Activated naive CD8-positive, alpha-beta T cell treated with anti-CD3 and anti-CD28 coated beads for 36 hours (primary cell): Measurements from ENCODE around the gene QSOX2. TPM values are rescaled to one million over a fixed set of nuclear protein-coding genes. Genes with fewer than 3 reads are reported as not detected.

Experiments
- DNase-seq: peaks from one replicate; pipeline ENCODE4 v3.0.0; 2021
- H3K27ac Mint-ChIP-seq: one replicate; pipeline ENCODE4 v1.8.0; 2022; ENCODE audit warnings: mild to moderate bottlenecking, moderate library complexity, mixed read lengths
- H3K27me3 Mint-ChIP-seq: one replicate; pipeline ENCODE4 v1.8.0; 2022; ENCODE audit warnings: mild to moderate bottlenecking, mixed read lengths
- H3K36me3 Mint-ChIP-seq: one replicate; pipeline ENCODE4 v1.8.0; 2021; ENCODE audit warnings: mild to moderate bottlenecking, mixed read lengths
- H3K4me1 Mint-ChIP-seq: one replicate; pipeline ENCODE4 v1.8.0; 2021; ENCODE audit warnings: mixed read lengths
- H3K4me3 Mint-ChIP-seq: one replicate; pipeline ENCODE4 v1.8.0; 2022; ENCODE audit warnings: mild to moderate bottlenecking, moderate library complexity, mixed read lengths
- H3K9me3 Mint-ChIP-seq: one replicate; pipeline ENCODE4 v1.8.0; 2022; ENCODE audit warnings: mixed read lengths
- total RNA-seq, 2 experiments: library from RNA; stranded (reverse); gene quantifications; one replicate each; pipeline ENCODE4 v1.2.3, GENCODE V29; 2021

The QSOX2 gene, protein sequence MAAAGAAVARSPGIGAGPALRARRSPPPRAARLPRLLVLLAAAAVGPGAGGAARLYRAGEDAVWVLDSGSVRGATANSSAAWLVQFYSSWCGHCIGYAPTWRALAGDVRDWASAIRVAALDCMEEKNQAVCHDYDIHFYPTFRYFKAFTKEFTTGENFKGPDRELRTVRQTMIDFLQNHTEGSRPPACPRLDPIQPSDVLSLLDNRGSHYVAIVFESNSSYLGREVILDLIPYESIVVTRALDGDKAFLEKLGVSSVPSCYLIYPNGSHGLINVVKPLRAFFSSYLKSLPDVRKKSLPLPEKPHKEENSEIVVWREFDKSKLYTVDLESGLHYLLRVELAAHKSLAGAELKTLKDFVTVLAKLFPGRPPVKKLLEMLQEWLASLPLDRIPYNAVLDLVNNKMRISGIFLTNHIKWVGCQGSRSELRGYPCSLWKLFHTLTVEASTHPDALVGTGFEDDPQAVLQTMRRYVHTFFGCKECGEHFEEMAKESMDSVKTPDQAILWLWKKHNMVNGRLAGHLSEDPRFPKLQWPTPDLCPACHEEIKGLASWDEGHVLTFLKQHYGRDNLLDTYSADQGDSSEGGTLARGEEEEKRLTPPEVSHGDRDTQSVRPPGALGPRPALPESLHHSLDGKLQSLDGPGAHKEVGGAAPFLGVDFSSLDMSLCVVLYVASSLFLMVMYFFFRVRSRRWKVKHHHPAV
- 10 to 100 TPM; 17.0 to 18.3 TPM for total RNA-seq

- Mint-ChIP-seq H3K4me3 (peak within 1 kb of the TSS; percentile 98), H3K27me3 (no peaks in the 10 kb centered on the region), H3K36me3 (peaks cover 3% of the 10 kb centered on the region)
Observed at GRCh38 chr9:136245219-136246150, at the start of gene QSOX2. Gene QSOX2 (minus strand): TSS chr9:136245812. CDS start chr9:136245803, 9 bp downstream.

DNA sequence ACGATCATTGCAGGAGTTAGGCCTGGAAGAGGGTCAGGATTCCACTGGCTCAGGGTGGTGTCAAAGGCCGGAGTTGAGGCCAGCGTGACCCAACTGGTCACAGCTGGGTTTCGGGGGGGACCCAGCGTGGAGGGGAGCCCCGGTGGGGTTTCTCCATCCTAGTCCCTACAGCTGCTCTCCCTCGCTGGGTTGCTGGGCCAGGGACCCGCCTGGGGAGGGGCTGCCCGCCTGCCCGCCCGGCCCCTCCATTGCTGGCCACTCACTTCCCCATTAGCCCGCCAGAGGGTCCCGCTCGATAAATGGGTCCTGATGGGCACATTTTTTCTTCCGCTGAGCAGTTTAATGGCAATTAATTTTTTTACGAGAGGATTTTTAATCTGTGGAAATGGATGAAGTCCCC is 49.4 kb upstream of the QSOX2 start:
- DNase-seq = no peak

More at GRCh38 chr9:136245219-136246150, at the start of gene QSOX2:
- Mint-ChIP-seq H3K4me1 (peaks cover 42% of the 10 kb centered on the region), H3K27ac (peak within 1 kb of the TSS; percentile 98), H3K9me3 (no peaks in the 10 kb centered on the region)
- DNase-seq = peak; percentile 87

DNA sequence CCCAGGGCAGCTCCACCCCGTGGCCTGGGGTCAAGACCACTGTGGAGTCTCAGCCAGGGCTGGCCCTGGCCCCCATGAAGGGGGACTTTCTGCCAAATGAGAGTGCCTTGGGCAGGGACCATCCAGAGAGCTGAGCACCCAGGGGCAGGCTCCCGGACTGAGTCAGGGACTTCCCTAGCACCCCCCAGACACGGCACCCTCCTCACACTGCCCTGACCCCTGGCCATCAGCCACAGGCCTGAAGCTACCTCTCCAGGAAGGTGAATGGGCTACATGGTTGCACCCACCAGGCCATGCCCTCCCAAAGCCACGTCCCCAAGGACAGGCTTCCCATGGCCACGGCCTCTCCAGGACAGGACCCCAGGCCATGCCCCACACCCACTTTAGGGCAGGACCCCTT is 48.8 kb upstream of the QSOX2 start:
- Mint-ChIP-seq H3K4me1 (no peaks in the 10 kb centered on the region), H3K4me3 (no peak overlapping the region), H3K27ac (no peak overlapping the region), H3K9me3 (no peaks in the 10 kb centered on the region), H3K36me3 (no peaks in the 10 kb centered on the region), H3K27me3 (no peaks in the 10 kb centered on the region)
- no peak for DNase-seq

More for the DNA sequence above, 49.4 kb upstream of the QSOX2 start:
- H3K4me1 Mint-ChIP-seq = no peaks in the 10 kb centered on the region
- H3K27me3 Mint-ChIP-seq = no peaks in the 10 kb centered on the region
- H3K4me3 Mint-ChIP-seq = no peak overlapping the region
- H3K27ac Mint-ChIP-seq = no peak overlapping the region
- no peaks in the 10 kb centered on the region for H3K9me3 Mint-ChIP-seq
- no peaks in the 10 kb centered on the region for H3K36me3 Mint-ChIP-seq

- Mint-ChIP-seq H3K36me3 (no peaks in the 10 kb centered on the region), H3K27ac (no peak overlapping the region), H3K4me3 (no peak overlapping the region), H3K27me3 (no peaks in the 10 kb centered on the region), H3K4me1 (no peaks in the 10 kb centered on the region), H3K9me3 (no peaks in the 10 kb centered on the region)
- no peak for DNase-seq
Observed at GRCh38 chr9:136293476-136294077, 48.0 kb upstream of the QSOX2 start.

GRCh38 chr9:136292591-136293448 is 47.2 kb upstream of the QSOX2 start:
- DNase-seq = no peak
- Mint-ChIP-seq H3K9me3 (no peaks in the 10 kb centered on the region), H3K4me3 (no peak overlapping the region), H3K36me3 (no peaks in the 10 kb centered on the region), H3K27me3 (no peaks in the 10 kb centered on the region), H3K4me1 (no peaks in the 10 kb centered on the region), H3K27ac (no peak overlapping the region)

DNA sequence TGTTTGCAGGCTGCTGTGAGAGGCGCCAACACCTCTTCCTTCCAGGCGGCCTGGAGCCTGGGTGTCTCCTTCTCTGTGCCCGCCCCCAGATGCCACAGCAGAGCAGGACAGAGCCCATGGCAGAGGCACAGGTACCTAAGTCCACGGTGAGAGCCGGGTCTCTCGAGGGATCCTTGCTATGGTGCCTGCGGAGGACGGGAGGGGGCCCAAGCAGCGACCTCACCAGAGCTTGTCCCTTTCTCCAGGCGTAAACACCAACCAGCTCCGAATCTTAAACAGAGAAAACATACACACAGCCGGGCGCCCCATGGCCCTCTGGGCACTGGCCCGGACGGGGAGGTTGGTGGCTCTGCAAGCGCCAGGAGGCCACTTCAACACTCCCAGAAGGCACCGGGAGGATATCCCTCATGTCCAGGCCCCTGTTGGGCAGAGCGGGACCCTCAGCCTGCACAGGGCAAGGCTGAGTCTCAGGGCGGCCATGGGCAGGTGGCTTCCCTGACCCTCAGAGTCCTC is 46.5 kb upstream of the QSOX2 start:
- no peak for DNase-seq
- Mint-ChIP-seq H3K4me1 (no peaks in the 10 kb centered on the region), H3K4me3 (no peak overlapping the region), H3K9me3 (no peaks in the 10 kb centered on the region), H3K27ac (no peak overlapping the region), H3K27me3 (no peaks in the 10 kb centered on the region), H3K36me3 (no peaks in the 10 kb centered on the region)

DNA sequence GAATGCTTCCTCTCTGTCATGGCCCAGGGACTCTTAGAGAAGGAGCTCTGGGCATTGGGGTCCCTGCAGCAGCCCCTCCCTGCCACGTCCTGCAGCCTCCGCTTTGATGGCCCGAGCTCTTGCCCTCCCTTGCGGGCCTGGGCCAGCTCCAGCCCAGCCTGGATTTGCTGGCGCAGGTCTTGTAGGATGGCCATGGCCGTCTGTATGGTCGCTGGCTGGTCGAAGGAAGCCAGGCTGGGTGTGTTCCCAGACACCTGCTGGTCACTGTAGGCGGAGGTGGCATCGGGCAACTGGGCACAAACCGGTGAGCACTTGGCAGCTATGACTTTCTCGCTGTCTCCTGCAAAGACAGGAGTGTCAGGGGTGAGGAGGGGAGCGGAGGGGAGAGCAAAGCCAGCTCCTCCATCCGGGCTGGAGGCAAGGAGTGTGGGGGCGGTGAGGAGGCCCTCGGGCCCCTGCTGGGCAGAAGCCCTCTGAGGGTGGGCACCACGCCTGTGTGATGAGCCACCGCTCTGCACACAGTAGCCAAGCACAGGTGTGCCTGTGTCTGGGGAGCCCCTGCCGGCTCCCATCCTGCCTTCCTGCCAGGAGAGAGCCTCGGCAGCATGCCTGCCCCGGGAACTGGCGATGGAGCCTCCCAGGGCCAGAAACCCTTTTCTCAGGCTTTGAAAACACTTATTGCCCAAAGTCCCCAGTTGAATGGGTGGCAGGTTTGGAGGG is 45.9 kb upstream of the QSOX2 start:
- Mint-ChIP-seq H3K4me3 (no peak overlapping the region), H3K4me1 (no peaks in the 10 kb centered on the region)

DNA sequence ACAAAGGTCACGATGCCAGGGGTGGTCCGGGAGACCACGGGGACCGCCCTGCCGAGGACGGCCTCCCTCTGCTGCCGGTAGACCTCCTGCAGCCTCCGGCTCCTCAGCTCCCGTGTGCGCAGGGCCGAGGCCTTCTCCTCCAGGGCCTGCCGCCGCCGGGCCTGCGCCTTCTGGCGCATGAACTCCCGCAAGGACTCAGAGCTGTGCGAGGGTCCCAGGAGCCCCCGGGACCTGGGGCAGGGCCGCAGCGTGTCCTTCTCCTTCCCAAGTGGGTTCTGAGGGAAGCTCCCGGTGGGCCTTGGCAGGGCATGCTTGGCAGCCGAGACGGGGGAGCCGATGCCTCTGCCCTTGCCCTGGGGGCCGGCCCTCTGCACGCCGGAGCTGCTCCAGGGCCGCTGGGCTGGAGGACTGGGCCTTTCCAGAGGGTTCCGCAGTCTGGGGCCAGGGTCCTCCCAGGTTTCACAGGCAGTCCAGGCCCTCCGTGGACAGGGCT is 44.9 kb upstream of the QSOX2 start:
- no peaks in the 10 kb centered on the region for H3K27me3 Mint-ChIP-seq
- H3K27ac Mint-ChIP-seq = no peak overlapping the region
- no peaks in the 10 kb centered on the region for H3K36me3 Mint-ChIP-seq
- no peaks in the 10 kb centered on the region for H3K9me3 Mint-ChIP-seq
- no peak overlapping the region for H3K4me3 Mint-ChIP-seq
- no peak for DNase-seq
- no peaks in the 10 kb centered on the region for H3K4me1 Mint-ChIP-seq

More for the DNA sequence above, 45.9 kb upstream of the QSOX2 start:
- no peak for DNase-seq
- Mint-ChIP-seq H3K27me3 (no peaks in the 10 kb centered on the region), H3K27ac (no peak overlapping the region), H3K9me3 (no peaks in the 10 kb centered on the region), H3K36me3 (no peaks in the 10 kb centered on the region)

- no peak overlapping the region for H3K4me3 Mint-ChIP-seq
- H3K27ac Mint-ChIP-seq = no peak overlapping the region
- no peaks in the 10 kb centered on the region for H3K36me3 Mint-ChIP-seq
- no peak for DNase-seq
- H3K27me3 Mint-ChIP-seq = no peaks in the 10 kb centered on the region
- H3K9me3 Mint-ChIP-seq = no peaks in the 10 kb centered on the region
- H3K4me1 Mint-ChIP-seq = no peaks in the 10 kb centered on the region
Observed at GRCh38 chr9:136289651-136290507, 44.3 kb upstream of the QSOX2 start.

DNA sequence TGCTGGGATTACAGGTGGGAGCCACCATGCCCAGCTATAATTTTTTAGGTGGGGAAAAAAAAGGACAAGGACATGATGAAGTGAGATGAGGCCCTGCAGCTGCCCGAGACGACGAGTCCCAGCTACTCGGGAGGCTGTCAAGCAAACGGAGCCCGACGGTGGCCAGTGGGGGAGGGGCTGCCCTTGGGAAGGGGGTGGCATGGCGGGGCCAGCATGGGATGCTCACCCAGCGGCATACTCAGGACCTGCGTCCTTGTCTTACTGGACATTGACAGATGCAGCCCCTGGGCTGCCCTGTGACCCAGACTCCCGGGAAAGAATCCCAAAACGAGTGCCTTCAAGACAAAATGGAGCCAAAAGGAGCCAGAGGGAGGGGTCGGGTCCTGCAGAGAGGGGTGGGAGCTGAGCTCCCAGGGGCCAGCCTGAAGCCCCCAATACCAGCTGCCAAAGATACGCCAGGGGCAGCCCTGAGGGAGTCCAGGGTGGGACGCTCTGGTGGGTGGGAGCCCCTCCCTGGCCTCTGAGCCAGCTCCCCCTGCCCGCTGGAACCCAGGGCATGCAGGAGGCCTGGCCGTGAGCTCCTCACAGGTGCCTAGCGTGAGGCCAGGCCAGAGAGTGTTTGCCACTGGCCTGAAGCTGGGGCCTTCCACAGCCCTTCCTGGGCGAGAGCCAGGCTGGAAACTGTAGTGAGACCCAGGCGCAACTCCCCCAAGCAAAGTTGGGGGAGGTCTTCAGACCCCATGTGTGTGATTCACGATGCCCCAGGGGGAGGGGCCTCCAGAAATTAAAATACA is 42.5 kb upstream of the QSOX2 start:
- Mint-ChIP-seq H3K27me3 (peaks cover 6% of the 10 kb centered on the region), H3K4me3 (no peak overlapping the region), H3K36me3 (no peaks in the 10 kb centered on the region), H3K27ac (no peak overlapping the region), H3K9me3 (no peaks in the 10 kb centered on the region), H3K4me1 (peaks cover 5% of the 10 kb centered on the region)
- no peak for DNase-seq

DNA sequence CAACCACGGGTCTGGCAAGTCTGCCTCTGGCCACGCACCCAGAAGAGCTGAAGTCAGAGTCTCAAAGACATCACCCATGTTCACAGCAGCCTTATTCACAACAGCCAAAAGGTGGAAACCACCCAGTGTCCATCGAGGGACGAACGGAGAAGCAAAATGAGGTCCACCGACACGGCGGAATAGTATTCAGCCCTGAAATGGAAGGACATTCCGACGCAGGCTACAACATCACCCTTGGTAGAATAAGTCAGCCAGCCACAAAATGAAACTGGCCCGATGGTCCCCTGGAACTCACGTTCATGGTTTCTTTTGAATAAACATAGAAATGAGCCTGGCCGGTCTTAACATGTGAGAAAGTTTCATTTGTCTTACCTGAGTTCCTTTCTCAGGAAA is 41.4 kb upstream of the QSOX2 start:
- peaks cover 5% of the 10 kb centered on the region for H3K4me1 Mint-ChIP-seq
- no peaks in the 10 kb centered on the region for H3K36me3 Mint-ChIP-seq
- DNase-seq = no peak
- no peaks in the 10 kb centered on the region for H3K9me3 Mint-ChIP-seq
- H3K27me3 Mint-ChIP-seq = peaks cover 6% of the 10 kb centered on the region
- no peak overlapping the region for H3K27ac Mint-ChIP-seq
- no peak overlapping the region for H3K4me3 Mint-ChIP-seq
